ENCODE data around the gene LEMD3.

LEMD3 gene

DNA sequence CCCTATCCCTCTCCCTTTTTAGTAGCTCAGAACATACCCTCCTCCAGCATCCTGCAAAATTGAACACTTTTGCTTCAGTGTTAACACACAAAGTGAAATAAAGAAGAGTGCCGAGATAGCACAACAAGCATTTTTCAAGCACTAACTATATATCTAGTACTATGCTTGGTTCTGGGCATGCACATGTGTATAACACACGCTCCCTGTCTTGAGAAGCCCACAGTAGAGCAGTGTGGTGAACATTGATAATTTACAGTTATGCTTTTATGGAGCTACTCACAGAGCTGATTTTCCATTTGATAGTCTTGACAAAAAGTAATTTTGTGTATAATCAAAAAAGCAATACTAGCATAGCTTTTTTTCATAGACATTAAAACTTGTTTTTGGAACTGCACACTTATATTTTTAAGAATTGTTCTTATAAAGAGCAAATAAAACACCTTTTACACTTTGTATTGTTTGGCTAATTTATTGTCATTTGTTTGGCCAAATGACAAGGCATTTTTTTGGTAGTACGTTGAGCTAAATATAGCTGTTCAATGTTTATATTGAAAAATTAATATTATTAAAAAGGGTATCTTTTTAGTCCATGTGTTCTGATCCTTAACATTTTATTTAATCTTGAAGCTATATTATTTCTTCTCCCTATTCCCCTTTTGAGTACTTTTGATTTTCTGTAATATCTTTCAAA lies 39.7 kb downstream of the LEMD3 start:
- peaks cover 5% of the 10 kb centered on the region; the same call in 1 of the 2 replicates for H3K36me3 ChIP-seq (ENCODE audit: insufficient read depth, low read length)
- no peaks in the 10 kb centered on the region for H3K9me3 ChIP-seq (ENCODE audit: insufficient read depth, low read depth, low read length)
- no peak overlapping the region for H3K27ac ChIP-seq (ENCODE audit: low read depth, low read length)
- H3K4me3 ChIP-seq (ENCODE audit: low read length) = no peak overlapping the region
- H3K4me1 ChIP-seq (ENCODE audit: insufficient read depth, low read length) = 0 out of 2 replicates have a peak, but pooled peaks cover 4% of the 10 kb centered on the region
- H3K27me3 ChIP-seq (ENCODE audit: insufficient read depth, low read length) = no peaks in the 10 kb centered on the region
- WGBS = 95% methylated on average over 3 of the region's 3 CpGs
- H3K9ac ChIP-seq (ENCODE audit: low read depth, low read length) = no peak overlapping the region

DNA sequence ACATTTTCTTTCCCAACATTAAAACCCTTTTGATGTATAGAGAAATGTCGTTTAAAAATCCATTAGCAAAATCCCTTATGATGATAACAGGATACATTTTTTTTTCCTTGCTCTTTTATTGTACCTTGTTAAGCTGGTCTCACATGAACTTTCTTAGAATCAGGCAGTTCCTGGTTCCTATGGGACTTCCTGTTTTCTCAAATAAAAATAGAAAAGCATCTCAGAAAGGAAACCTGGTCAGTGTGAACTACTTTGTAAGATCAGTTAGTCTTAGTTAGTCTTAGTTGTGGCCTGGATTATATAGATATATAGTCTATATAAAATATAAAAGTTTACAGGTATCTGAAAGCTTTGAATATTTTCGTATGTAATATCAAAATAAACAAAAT lies 40.3 kb downstream of the LEMD3 start:
- Histone ChIP-seq H3K27ac (ENCODE audit: low read depth, low read length) (no peak overlapping the region), H3K36me3 (ENCODE audit: insufficient read depth, low read length) (peaks cover 5% of the 10 kb centered on the region; the same call in 1 of the 2 replicates), H3K9ac (ENCODE audit: low read depth, low read length) (no peak overlapping the region), H3K9me3 (ENCODE audit: insufficient read depth, low read depth, low read length) (no peaks in the 10 kb centered on the region), H3K27me3 (ENCODE audit: insufficient read depth, low read length) (no peaks in the 10 kb centered on the region), H3K4me1 (ENCODE audit: insufficient read depth, low read length) (0 out of 2 replicates have a peak, but pooled peaks cover 4% of the 10 kb centered on the region), H3K4me3 (ENCODE audit: low read length) (no peak overlapping the region)
- WGBS = no CpG with 5 or more reads among the region's 2 CpGs

DNA sequence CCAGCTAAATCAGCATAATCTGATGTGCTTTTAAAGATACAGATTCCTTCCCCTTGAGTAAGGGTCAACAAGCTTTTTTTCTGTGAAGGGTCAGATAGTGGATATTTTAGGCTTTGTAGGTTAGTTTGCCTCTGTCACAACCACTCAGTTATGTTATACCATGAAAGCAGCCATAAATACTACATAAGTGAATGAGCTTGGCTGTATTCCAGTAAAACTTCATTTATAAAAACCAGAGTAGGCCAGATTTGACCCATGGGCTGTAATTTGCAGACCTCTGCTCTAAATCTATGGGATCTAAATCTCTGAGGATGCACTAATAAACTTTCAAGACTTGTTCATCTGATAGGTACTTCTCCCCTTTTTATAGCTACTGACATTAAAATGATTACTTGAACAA lies 47.7 kb downstream of the LEMD3 start:
- no peak overlapping the region for H3K27ac ChIP-seq (ENCODE audit: low read depth, low read length)
- peaks cover 47% of the 10 kb centered on the region for H3K36me3 ChIP-seq (ENCODE audit: insufficient read depth, low read length)
- H3K4me3 ChIP-seq (ENCODE audit: low read length) = no peak overlapping the region
- no peaks in the 10 kb centered on the region for H3K4me1 ChIP-seq (ENCODE audit: insufficient read depth, low read length)
- H3K9ac ChIP-seq (ENCODE audit: low read depth, low read length) = no peak overlapping the region
- H3K9me3 ChIP-seq (ENCODE audit: insufficient read depth, low read depth, low read length) = peaks cover 16% of the 10 kb centered on the region
- H3K27me3 ChIP-seq (ENCODE audit: insufficient read depth, low read length) = no peaks in the 10 kb centered on the region

DNA sequence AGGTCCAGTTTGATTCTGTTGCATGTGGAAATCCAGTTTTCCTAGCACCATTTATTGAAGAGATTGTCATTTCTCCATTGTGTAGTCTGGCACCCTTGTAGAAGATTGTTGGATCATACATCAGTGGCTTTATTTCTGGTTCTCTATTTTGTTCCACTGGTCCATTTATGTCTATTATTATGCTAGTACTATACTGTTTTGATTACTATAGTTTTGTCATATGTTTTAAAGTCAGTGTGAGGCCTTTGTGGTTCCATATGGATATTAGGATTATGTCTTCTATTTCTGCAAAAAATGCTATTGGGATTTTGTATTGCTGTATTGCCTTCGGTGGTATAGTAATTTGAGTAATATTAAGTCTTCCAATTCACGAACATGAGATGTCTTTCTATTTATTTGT lies 51.4 kb downstream of the LEMD3 start:
- Histone ChIP-seq H3K9ac (ENCODE audit: low read depth, low read length) (no peak overlapping the region), H3K4me1 (ENCODE audit: insufficient read depth, low read length) (no peaks in the 10 kb centered on the region), H3K4me3 (ENCODE audit: low read length) (no peak overlapping the region), H3K27me3 (ENCODE audit: insufficient read depth, low read length) (no peaks in the 10 kb centered on the region), H3K36me3 (ENCODE audit: insufficient read depth, low read length) (peaks cover 45% of the 10 kb centered on the region), H3K9me3 (ENCODE audit: insufficient read depth, low read depth, low read length) (peaks cover 30% of the 10 kb centered on the region), H3K27ac (ENCODE audit: low read depth, low read length) (no peak overlapping the region)
- 100% methylated on average over 1 of the region's 2 CpGs for WGBS

DNA sequence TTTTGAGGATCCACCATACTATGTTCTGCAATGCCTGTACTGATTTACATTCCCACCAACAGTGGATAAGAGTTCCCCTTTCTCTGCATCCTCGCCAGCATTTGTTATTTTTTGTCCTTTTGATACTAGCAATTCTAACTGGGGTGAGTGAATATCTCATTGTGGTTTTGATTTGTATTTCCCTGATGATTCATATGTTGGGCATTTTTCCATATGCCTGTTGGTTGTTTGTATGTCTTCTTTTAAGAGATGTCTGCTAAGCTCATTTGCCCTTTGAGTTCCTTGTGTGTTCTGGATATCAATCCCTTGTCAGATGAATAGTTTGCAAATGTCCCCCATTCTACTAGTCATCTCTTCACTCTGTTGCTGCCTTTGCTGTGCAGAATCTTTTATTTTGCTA lies 60.1 kb downstream of the LEMD3 start:
- peaks cover 18% of the 10 kb centered on the region for H3K36me3 ChIP-seq (ENCODE audit: insufficient read depth, low read length)
- no peaks in the 10 kb centered on the region for H3K27me3 ChIP-seq (ENCODE audit: insufficient read depth, low read length)
- no peak overlapping the region for H3K9ac ChIP-seq (ENCODE audit: low read depth, low read length)
- peaks cover 24% of the 10 kb centered on the region for H3K9me3 ChIP-seq (ENCODE audit: insufficient read depth, low read depth, low read length)
- peaks cover 9% of the 10 kb centered on the region; the same call in 1 of the 2 replicates for H3K4me1 ChIP-seq (ENCODE audit: insufficient read depth, low read length)
- 100% methylated on average over 1 of the region's 1 CpG for WGBS
- H3K4me3 ChIP-seq (ENCODE audit: low read length) = no peak overlapping the region
- no peak overlapping the region for H3K27ac ChIP-seq (ENCODE audit: low read depth, low read length)

DNA sequence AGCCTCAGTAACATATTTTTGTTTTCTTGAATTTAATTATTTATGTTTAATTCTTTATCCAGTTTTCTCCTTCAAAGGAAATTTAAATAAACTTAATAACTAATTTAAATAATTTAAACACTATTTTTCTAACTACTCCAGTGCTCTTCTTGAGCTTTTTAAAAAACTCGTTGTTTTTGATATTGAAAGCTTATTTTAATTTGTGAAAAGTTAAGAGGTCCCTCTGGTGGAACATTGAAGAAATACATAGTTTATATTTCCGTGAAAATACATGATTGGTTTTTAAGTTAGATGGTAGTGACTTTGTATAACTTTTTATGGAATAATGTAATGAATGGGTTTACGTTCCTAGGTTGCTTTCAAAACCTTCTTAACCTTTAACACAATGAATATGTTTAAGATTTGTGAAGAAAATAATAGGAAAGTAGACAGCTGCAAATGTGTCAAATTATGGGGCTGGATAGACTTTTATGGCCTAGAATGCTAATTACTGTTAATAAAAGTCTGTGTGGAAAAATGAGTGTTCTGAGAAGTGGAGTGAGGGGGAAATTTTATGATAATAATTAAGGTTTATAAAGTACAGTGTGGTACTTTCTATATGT lies 63.2 kb downstream of the LEMD3 start:
- Histone ChIP-seq H3K4me3 (ENCODE audit: low read length) (no peak overlapping the region), H3K9ac (ENCODE audit: low read depth, low read length) (no peak overlapping the region), H3K9me3 (ENCODE audit: insufficient read depth, low read depth, low read length) (peaks cover 24% of the 10 kb centered on the region), H3K27me3 (ENCODE audit: insufficient read depth, low read length) (no peaks in the 10 kb centered on the region), H3K27ac (ENCODE audit: low read depth, low read length) (no peak overlapping the region), H3K36me3 (ENCODE audit: insufficient read depth, low read length) (peaks cover 18% of the 10 kb centered on the region), H3K4me1 (ENCODE audit: insufficient read depth, low read length) (peaks cover 9% of the 10 kb centered on the region; the same call in 1 of the 2 replicates)
- WGBS = 63% methylated on average over 2 of the region's 3 CpGs

DNA sequence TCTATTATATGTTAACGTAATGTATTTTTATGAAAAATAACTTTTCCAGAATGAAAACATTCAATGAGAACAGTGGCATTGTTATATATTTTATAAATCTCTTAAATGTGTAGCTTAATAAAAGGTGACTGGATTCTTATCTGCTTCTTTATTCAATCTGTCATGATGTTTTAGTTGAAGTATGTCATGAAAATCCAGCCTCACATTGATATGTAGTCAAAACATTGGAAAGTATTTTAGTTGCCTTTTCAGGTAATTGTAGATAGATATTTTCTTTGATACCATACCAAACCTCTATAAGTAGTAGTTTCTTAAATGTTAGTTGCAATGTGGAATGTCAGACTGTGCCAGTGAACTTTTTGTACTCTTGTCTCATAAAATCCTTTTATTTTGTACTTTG lies 67.8 kb downstream of the LEMD3 start:
- peaks cover 26% of the 10 kb centered on the region for H3K36me3 ChIP-seq (ENCODE audit: insufficient read depth, low read length)
- H3K9me3 ChIP-seq (ENCODE audit: insufficient read depth, low read depth, low read length) = no peaks in the 10 kb centered on the region
- no peak overlapping the region for H3K9ac ChIP-seq (ENCODE audit: low read depth, low read length)
- no peak overlapping the region for H3K4me3 ChIP-seq (ENCODE audit: low read length)
- H3K27ac ChIP-seq (ENCODE audit: low read depth, low read length) = no peak overlapping the region
- H3K4me1 ChIP-seq (ENCODE audit: insufficient read depth, low read length) = peaks cover 9% of the 10 kb centered on the region; the same call in 1 of the 2 replicates
- no CpG with 5 or more reads among the region's 1 CpG for WGBS
- H3K27me3 ChIP-seq (ENCODE audit: insufficient read depth, low read length) = no peaks in the 10 kb centered on the region

DNA sequence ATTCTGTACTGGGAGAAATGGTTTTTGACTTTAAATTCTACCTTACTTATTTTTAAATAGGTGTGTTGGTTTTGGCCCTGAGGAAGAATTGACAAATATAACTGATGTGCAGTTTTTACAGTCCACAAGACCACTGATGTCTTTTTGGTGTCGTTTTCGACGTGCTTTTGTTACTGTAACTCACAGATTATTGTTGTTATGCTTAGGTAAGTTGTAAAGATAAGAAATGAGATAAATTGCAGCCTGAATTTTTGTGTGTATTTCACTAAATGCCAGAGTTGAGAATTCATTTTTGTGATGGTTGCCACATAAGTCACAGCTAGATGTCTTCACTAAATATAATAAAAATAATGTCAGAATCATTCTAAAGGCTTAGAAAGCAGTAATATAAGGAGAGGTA lies 69.2 kb downstream of the LEMD3 start:
- Histone ChIP-seq H3K27ac (ENCODE audit: low read depth, low read length) (no peak overlapping the region), H3K27me3 (ENCODE audit: insufficient read depth, low read length) (no peaks in the 10 kb centered on the region), H3K4me1 (ENCODE audit: insufficient read depth, low read length) (peaks cover 7% of the 10 kb centered on the region; the same call in 1 of the 2 replicates), H3K36me3 (ENCODE audit: insufficient read depth, low read length) (peaks cover 40% of the 10 kb centered on the region), H3K9me3 (ENCODE audit: insufficient read depth, low read depth, low read length) (no peaks in the 10 kb centered on the region), H3K4me3 (ENCODE audit: low read length) (no peak overlapping the region), H3K9ac (ENCODE audit: low read depth, low read length) (no peak overlapping the region)
- 96% methylated on average over 3 of the region's 3 CpGs for WGBS

DNA sequence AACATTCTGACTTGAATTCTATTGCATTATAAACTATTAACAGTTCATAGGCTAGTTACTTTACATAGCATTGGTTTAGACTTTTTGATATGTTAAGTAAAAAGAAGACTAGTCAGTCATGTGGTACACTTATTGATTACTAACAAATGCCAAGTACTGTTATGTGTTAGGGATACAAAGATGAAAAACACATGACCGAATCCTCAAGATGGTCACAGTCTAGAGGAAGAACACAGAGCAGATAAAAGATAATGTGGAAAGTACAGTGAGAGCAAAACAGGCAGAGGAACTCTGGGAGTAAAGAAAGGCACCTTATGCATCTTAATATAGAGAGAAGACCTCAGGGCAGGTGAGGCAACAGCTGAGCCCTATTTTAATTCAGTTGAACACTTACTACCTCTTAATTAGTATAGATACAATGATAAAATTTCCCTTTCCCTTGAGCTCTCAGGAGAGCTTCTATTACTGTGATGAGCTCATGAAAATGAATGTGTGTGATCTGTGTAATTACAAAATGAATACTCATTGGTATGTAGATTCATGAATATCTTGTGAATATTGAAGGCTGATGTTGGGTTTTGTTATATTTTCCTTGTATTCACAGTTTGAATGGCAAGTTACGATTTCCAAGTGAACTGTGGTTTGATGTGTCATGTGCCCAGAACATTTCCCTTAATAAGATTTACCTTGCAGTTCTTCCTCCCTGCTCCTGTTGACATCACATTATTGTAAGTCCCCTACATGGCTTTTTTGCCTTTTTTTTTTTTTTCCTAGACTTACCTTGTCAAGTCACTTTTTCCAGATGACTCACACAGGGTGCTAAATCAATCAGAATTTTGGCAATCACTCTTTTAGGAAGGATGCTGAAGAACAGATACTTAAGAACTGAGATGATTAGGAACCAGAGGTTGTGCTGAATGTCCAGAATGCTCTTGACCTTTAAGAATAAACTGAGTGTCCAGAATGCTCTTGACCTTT lies 79.6 kb downstream of the LEMD3 start:
- no peak overlapping the region for H3K27ac ChIP-seq (ENCODE audit: low read depth, low read length)
- H3K27me3 ChIP-seq (ENCODE audit: insufficient read depth, low read length) = no peaks in the 10 kb centered on the region
- H3K4me3 ChIP-seq (ENCODE audit: low read length) = no peak overlapping the region
- peaks cover 25% of the 10 kb centered on the region for H3K36me3 ChIP-seq (ENCODE audit: insufficient read depth, low read length)
- WGBS = 95% methylated on average over 2 of the region's 2 CpGs
- H3K9me3 ChIP-seq (ENCODE audit: insufficient read depth, low read depth, low read length) = no peaks in the 10 kb centered on the region
- no peak overlapping the region for H3K9ac ChIP-seq (ENCODE audit: low read depth, low read length)
- no peaks in the 10 kb centered on the region for H3K4me1 ChIP-seq (ENCODE audit: insufficient read depth, low read length)

DNA sequence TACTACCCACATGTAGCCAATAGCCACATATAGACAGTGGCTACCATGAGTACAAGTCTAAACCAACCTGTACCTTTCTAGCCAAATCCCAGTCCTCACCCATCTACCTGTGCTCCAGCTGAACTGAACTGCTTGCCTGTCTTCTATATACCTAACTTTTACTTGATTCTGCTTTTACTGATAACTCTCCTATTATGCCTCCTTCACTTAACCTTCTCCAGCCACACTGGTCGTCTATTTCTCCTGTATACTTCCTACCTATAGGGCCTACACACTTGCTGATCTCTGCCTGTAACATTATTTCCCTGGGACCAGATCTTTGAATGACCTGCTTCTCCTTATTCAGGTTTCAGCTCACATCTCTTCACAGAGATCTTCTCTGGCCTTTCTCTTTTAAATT lies 83.1 kb downstream of the LEMD3 start:
- H3K27me3 ChIP-seq (ENCODE audit: insufficient read depth, low read length) = no peaks in the 10 kb centered on the region
- WGBS = 82% methylated on average over 1 of the region's 1 CpG
- H3K27ac ChIP-seq (ENCODE audit: low read depth, low read length) = no peak overlapping the region
- no peaks in the 10 kb centered on the region for H3K4me1 ChIP-seq (ENCODE audit: insufficient read depth, low read length)
- no peaks in the 10 kb centered on the region for H3K9me3 ChIP-seq (ENCODE audit: insufficient read depth, low read depth, low read length)
- H3K9ac ChIP-seq (ENCODE audit: low read depth, low read length) = no peak overlapping the region
- no peak overlapping the region for H3K4me3 ChIP-seq (ENCODE audit: low read length)
- no peaks in the 10 kb centered on the region for H3K36me3 ChIP-seq (ENCODE audit: insufficient read depth, low read length)

DNA sequence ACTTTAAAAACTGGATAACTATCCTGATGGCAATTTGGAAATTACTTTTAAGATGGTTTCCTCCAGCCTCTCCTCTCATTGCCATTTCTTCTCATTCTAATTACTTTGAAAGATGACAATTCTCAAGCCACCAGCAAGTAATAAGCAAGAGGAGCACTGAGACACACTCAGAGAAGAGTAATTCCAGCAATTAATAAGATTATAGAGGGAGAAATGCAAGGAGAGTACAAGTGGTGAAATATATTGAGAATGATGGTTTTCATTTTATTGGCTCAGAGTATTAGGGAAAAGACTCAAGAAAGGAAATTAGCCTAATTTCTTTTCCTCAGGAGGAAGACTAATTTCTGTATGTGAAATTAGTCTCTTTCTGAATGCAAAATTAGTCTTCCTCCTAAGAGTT lies 88.6 kb downstream of the LEMD3 start:
- Histone ChIP-seq H3K4me3 (ENCODE audit: low read length) (no peak overlapping the region), H3K27me3 (ENCODE audit: insufficient read depth, low read length) (no peaks in the 10 kb centered on the region; the same call in 1 of the 2 replicates), H3K4me1 (ENCODE audit: insufficient read depth, low read length) (no peaks in the 10 kb centered on the region), H3K9me3 (ENCODE audit: insufficient read depth, low read depth, low read length) (no peaks in the 10 kb centered on the region), H3K27ac (ENCODE audit: low read depth, low read length) (no peak overlapping the region), H3K36me3 (ENCODE audit: insufficient read depth, low read length) (no peaks in the 10 kb centered on the region), H3K9ac (ENCODE audit: low read depth, low read length) (no peak overlapping the region)
